ENCODE measurements around the gene SETD1A. TPM values are rescaled to one million over a fixed set of nuclear protein-coding genes. Genes with fewer than 3 reads are reported as not detected.

SETD1A gene
- total and polyA plus RNA-seq, 9 of the 15 experiments (the other 6 are each of a cell fraction or from before 2014, with no cell fraction given) = 0.08 to 36.0 (median 4.2) TPM

GRCh38 chr16:30992931-30993816 is 35.6 kb downstream of the SETD1A start (continued):
- TF ChIP-seq NKRF (IDR thresholded peaks at IDR 0.05; ENCODE audit: borderline replicate concordance) (no peak), HDAC1 (IDR thresholded peaks at IDR 0.05) (peak in 1 of 2 experiments; percentile 45; a peak in 2 of 4 replicates), FIP1L1 (IDR thresholded peaks at IDR 0.05; ENCODE audit: low read depth, low read length, poor library complexity, severe bottlenecking) (no peak), MNT (conservative IDR thresholded peaks at IDR 0.05) (0 out of 4 replicates have a peak, but pooled peaks of 1 of the 2 experiments have one; percentile 29), MXI1 (IDR thresholded peaks at IDR 0.05; ENCODE audit: low read depth, low read length) (no peak), ARID2 (IDR thresholded peaks at IDR 0.05) (no peak), ZNF324 (CRISPR knock-in tag; IDR thresholded peaks at IDR 0.05) (peak; percentile 25; the same call in 1 of the 2 replicates), ZNF354B (CRISPR knock-in tag; IDR thresholded peaks at IDR 0.05) (no peak), MAFG (tag; conservative IDR thresholded peaks at IDR 0.05) (no peak), BRF1 (IDR thresholded peaks at IDR 0.05; ENCODE audit: borderline replicate concordance, extremely low read depth, insufficient read length) (no peak), ZNF212 (CRISPR knock-in tag; IDR thresholded peaks at IDR 0.05) (no peak), ZNF778 (CRISPR knock-in tag; IDR thresholded peaks at IDR 0.05) (no peak), CTBP1 (IDR thresholded peaks at IDR 0.05; ENCODE audit: borderline replicate concordance) (peak; percentile 39; the same call in 1 of the 2 replicates), ATF6 (CRISPR knock-in tag; IDR thresholded peaks at IDR 0.05) (no peak), PHF21A (IDR thresholded peaks at IDR 0.05; ENCODE audit: borderline replicate concordance, low read depth) (no peak), HNRNPUL1 (IDR thresholded peaks at IDR 0.05; ENCODE audit: low read length) (no peak), TGIF2 (CRISPR knock-in tag; IDR thresholded peaks at IDR 0.05) (no peak), MAFK (IDR thresholded peaks at IDR 0.05; ENCODE audit: low read length) (no peak), ZKSCAN3 (CRISPR knock-in tag; IDR thresholded peaks at IDR 0.05) (no peak)
